ENCODE results near the gene ZAP70.

DNA sequence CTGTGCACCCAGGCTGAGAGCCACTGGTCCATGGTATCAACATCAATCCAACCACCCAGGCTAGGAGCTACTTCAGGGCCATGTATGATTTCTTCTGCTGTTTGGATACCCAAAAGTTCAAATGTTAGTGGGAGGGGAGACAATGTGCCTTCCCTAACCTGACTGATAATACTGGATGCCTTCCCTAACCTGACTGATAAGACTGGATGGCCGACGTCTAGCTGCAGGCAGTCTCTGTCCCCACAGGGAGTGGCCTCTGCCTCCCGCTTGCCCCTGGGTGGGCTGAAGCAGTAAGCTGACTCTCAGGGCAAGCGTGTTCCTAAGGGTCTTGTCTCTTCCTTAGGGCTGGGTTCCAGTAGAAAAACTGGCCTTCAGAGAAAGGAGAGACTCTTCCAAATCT is 65.8 kb downstream of the ZAP70 start:
- TF ChIP-seq, protein P1, sequence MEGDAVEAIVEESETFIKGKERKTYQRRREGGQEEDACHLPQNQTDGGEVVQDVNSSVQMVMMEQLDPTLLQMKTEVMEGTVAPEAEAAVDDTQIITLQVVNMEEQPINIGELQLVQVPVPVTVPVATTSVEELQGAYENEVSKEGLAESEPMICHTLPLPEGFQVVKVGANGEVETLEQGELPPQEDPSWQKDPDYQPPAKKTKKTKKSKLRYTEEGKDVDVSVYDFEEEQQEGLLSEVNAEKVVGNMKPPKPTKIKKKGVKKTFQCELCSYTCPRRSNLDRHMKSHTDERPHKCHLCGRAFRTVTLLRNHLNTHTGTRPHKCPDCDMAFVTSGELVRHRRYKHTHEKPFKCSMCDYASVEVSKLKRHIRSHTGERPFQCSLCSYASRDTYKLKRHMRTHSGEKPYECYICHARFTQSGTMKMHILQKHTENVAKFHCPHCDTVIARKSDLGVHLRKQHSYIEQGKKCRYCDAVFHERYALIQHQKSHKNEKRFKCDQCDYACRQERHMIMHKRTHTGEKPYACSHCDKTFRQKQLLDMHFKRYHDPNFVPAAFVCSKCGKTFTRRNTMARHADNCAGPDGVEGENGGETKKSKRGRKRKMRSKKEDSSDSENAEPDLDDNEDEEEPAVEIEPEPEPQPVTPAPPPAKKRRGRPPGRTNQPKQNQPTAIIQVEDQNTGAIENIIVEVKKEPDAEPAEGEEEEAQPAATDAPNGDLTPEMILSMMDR (IDR thresholded peaks at IDR 0.05): no peak
- no peak for TF ChIP-seq EZH2 (IDR thresholded peaks at IDR 0.05; ENCODE audit: borderline replicate concordance, insufficient read depth, low read depth, low read length, poor library complexity, severe bottlenecking)
